ENCODE results near the gene PLPPR5.

- no peak for TF ChIP-seq KAT2B (IDR thresholded peaks at IDR 0.05; ENCODE audit: low read depth, low read length)
- TF ChIP-seq SPI1 (IDR thresholded peaks at IDR 0.05; ENCODE audit: borderline replicate concordance, low read depth, low read length): no peak
- TF ChIP-seq DACH1 (IDR thresholded peaks at IDR 0.05; ENCODE audit: partially characterized antibody): no peak
- TF ChIP-seq COPS2 (conservative IDR thresholded peaks at IDR 0.05): no peak
- TF ChIP-seq THRA (IDR thresholded peaks at IDR 0.05): no peak
- TF ChIP-seq ZNF24 (IDR thresholded peaks at IDR 0.05): no peak
Measured at GRCh38 chr1:98992844-98993243, 11.8 kb downstream of the PLPPR5 start.
